HepG2 (cell line): ENCODE measurements around the gene DPYD. TPM values are rescaled to one million over a fixed set of nuclear protein-coding genes. Genes with fewer than 3 reads are reported as not detected.

Experiments used
- DNMT3B ChIP-seq: conservative IDR thresholded peaks from 2 replicates; pipeline ENCODE4 v1.6.1; 2016; ENCODE audit warnings: missing biosample characterization, control low read depth
- ERF ChIP-seq: IDR thresholded peaks from 2 replicates; pipeline ENCODE4 v1.6.1; 2018; ENCODE audit warnings: missing biosample characterization, missing genetic modification reagents
- FUBP1 ChIP-seq: sonication (generic); formaldehyde crosslinking; IDR thresholded peaks from 2 replicates; pipeline ENCODE4 v1.5.1; 2020; ENCODE audit warnings: missing genetic modification reagents, mild to moderate bottlenecking, borderline replicate concordance
- NAIF1 ChIP-seq: sonication (generic); formaldehyde crosslinking; IDR thresholded peaks from 2 replicates; pipeline ENCODE4 v1.5.0; 2020; ENCODE audit warnings: mild to moderate bottlenecking, missing genetic modification reagents, borderline replicate concordance
- NPAS2 ChIP-seq: sonication (generic); formaldehyde crosslinking; IDR thresholded peaks from 2 replicates; pipeline ENCODE4 v1.8.0; 2022; ENCODE audit warnings: mild to moderate bottlenecking, missing genetic modification reagents, borderline replicate concordance
- POGZ ChIP-seq: sonication (generic); formaldehyde crosslinking; IDR thresholded peaks from 2 replicates; pipeline ENCODE4 v1.4.0; 2020; ENCODE audit warnings: mild to moderate bottlenecking, missing genetic modification reagents
- STAT6 ChIP-seq: sonication (generic); formaldehyde crosslinking; IDR thresholded peaks from 2 replicates; pipeline ENCODE4 v1.4.0; 2020; ENCODE audit warnings: missing genetic modification reagents, mild to moderate bottlenecking, borderline replicate concordance
- ZBTB20 ChIP-seq: sonication (generic); formaldehyde crosslinking; IDR thresholded peaks from 2 replicates; pipeline ENCODE4 v1.8.1; 2023; ENCODE audit warnings: missing genetic modification reagents, low read depth, mild to moderate bottlenecking, borderline replicate concordance
- ZFP36 ChIP-seq: fragments of 150-350 bp; IDR thresholded peaks from 2 replicates; pipeline ENCODE4 v1.6.1; 2018; ENCODE audit warnings: borderline replicate concordance, low read length, low read depth; ENCODE audit not compliant: partially characterized antibody
- ZNF513 ChIP-seq: sonication (generic); formaldehyde crosslinking; conservative IDR thresholded peaks from 2 replicates; pipeline ENCODE4 v1.5.0; 2020; ENCODE audit warnings: missing genetic modification reagents
- polyA plus RNA-seq, 8 experiments: library from polyadenylated mRNA; depleted of rRNA in 3 of 8; stranded (reverse) in 7 of 8; unstranded in 1 of 8; fragments of >200 nt; fragmentation: Illumina TruSeq in 4 of 8; extraction: Trizol in 4 of 8; gene quantifications; 2 replicates each; pipeline versions ENCODE4 v1.2.1 to v1.2.3, GENCODE V29; 2011 to 2016; ENCODE audit warnings: low read depth in 4 of 8, missing spikeins in 1 of 8, mixed read lengths in 1 of 8; ENCODE audit not compliant: insufficient read depth in 1 of 8
- total RNA-seq, 5 experiments: library from RNA; depleted of rRNA; stranded (reverse); fragments of >200 nt; fragmentation: Illumina TruSeq; extraction: Trizol; gene quantifications; 2 replicates each; pipeline ENCODE4 v1.2.3, GENCODE V29; 2016; ENCODE audit warnings: low read depth in 1 of 5

Gene DPYD
- total and polyA plus RNA-seq, 2 of the 13 experiments (the other 11 are each of a cell fraction or from before 2014, with no cell fraction given): 1.3 to 3.4 TPM

- TF ChIP-seq ZNF513 (CRISPR knock-in tag) (no peak), FUBP1 (CRISPR knock-in tag) (no peak), ZBTB20 (CRISPR knock-in tag) (no peak), NPAS2 (no peak), NAIF1 (CRISPR knock-in tag) (no peak), STAT6 (no peak), POGZ (no peak), DNMT3B (no peak), ZFP36 (no peak), ERF (CRISPR knock-in tag) (no peak)
Measured at GRCh38 chr1:97646071-97646470, 274.8 kb downstream of the DPYD start (continued).
